GM06990 (cell line): ENCODE measurements around the gene KCNG4.
"Not testable (repeated sequence)": the region's sequence is repeated elsewhere in the genome, so short reads cannot be mapped to it uniquely, and the experiment has no call there.

ENCODE experiments used
- DNase-seq: peaks from one replicate; pipeline ENCODE4 v3.0.0-alpha.2; 2011; ENCODE audit not compliant: insufficient read length; ENCODE audit errors: extremely low read depth
- H3K27me3 ChIP-seq: replicated peaks from 2 replicates; pipeline ENCODE4 v1.6.0; 2011; ENCODE audit warnings: low read length; ENCODE audit not compliant: control insufficient read depth, insufficient read depth
- H3K36me3 ChIP-seq: 2 replicates; pipeline ENCODE4 v1.5.1; 2011; ENCODE audit warnings: low read length; ENCODE audit not compliant: control insufficient read depth, insufficient read depth
- H3K4me3 ChIP-seq: replicated peaks from 2 replicates; pipeline ENCODE4 v1.5.1; 2011; ENCODE audit warnings: low read depth, mild to moderate bottlenecking, control low read depth, low read length
- TF ChIP-seq, protein P1 (sequence below): IDR thresholded peaks from 2 replicates; pipeline ENCODE4 v1.5.1; 2011; ENCODE audit warnings: low read length, control low read depth, mild to moderate bottlenecking, inconsistent platforms; ENCODE audit not compliant: insufficient read depth, poor library complexity, severe bottlenecking

The KCNG4 gene

GRCh38 chr16:84223456-84223855 lies 16.4 kb downstream of the KCNG4 start:
- no peak overlapping the region for H3K4me3 ChIP-seq
- TF ChIP-seq, protein P1, sequence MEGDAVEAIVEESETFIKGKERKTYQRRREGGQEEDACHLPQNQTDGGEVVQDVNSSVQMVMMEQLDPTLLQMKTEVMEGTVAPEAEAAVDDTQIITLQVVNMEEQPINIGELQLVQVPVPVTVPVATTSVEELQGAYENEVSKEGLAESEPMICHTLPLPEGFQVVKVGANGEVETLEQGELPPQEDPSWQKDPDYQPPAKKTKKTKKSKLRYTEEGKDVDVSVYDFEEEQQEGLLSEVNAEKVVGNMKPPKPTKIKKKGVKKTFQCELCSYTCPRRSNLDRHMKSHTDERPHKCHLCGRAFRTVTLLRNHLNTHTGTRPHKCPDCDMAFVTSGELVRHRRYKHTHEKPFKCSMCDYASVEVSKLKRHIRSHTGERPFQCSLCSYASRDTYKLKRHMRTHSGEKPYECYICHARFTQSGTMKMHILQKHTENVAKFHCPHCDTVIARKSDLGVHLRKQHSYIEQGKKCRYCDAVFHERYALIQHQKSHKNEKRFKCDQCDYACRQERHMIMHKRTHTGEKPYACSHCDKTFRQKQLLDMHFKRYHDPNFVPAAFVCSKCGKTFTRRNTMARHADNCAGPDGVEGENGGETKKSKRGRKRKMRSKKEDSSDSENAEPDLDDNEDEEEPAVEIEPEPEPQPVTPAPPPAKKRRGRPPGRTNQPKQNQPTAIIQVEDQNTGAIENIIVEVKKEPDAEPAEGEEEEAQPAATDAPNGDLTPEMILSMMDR, result no peak
- no peak for DNase-seq
- no peaks in the 10 kb centered on the region; the same call in 1 of the 2 replicates for H3K27me3 ChIP-seq
- no peaks in the 10 kb centered on the region for H3K36me3 ChIP-seq

GRCh38 chr16:84220851-84221250 lies 19.0 kb downstream of the KCNG4 start:
- TF ChIP-seq, protein P1, result no peak
- Histone ChIP-seq H3K4me3 (no peak overlapping the region), H3K36me3 (no peaks in the 10 kb centered on the region), H3K27me3 (no peaks in the 10 kb centered on the region)
- DNase-seq, result no peak

DNA sequence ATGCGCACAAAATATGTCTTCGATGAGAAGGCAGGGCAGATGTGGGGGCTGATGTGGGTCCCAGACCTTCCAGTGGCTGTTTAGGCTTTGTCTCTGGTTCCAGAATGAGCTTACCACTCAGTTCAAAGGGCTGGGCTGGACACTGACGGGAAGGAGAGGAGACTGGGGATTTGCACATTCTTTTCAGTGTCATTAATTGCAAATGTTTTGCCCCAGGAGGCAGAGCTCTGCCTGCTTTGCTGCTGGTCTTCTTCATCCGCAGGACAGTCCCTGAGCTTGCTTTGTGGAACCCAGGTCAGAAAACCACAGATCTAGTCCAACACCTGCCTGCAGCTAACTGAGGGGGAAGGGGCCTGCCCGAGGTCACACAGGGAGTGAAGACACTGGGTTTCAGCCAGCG lies 20.9 kb downstream of the KCNG4 start:
- TF ChIP-seq, protein P1, result no peak
- DNase-seq, result no peak
- H3K27me3 ChIP-seq, result no peaks in the 10 kb centered on the region
- no peaks in the 10 kb centered on the region for H3K36me3 ChIP-seq
- H3K4me3 ChIP-seq, result no peak overlapping the region

- TF ChIP-seq, protein P1, result no peak
- DNase-seq, result no peak
- Histone ChIP-seq H3K36me3 (no peaks in the 10 kb centered on the region), H3K27me3 (no peaks in the 10 kb centered on the region), H3K4me3 (no peak overlapping the region)
Observed at GRCh38 chr16:84218176-84218823, 21.5 kb downstream of the KCNG4 start.

GRCh38 chr16:84216144-84216543 lies 23.7 kb downstream of the KCNG4 start:
- H3K36me3 ChIP-seq, H3K27me3 ChIP-seq, H3K4me3 ChIP-seq, DNase-seq: not testable (repeated sequence)

DNA sequence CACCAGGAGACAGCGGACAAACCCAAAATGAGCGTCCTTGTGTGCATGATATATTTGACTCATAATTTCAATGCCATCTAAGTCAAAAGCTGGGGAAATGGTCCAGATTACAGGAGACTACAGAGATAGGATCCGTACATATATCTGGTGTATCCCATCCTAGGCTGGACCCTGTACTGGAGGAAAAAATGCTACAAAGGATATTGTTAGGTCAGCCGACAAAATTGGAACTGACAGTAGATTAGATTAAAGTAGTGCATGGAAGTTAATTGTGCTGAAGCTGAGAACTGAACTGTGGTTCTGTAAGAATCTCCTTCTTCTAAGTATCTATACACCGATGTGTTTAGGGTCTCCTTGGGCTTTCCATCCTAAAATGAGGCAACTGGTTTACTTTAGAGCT lies 24.3 kb downstream of the KCNG4 start:
- no peaks in the 10 kb centered on the region for H3K36me3 ChIP-seq
- H3K4me3 ChIP-seq, result no peak overlapping the region
- DNase-seq, result no peak
- TF ChIP-seq, protein P1, result no peak
- H3K27me3 ChIP-seq, result no peaks in the 10 kb centered on the region
